ENCODE results near the gene E2F2. TPM values are rescaled to one million over a fixed set of nuclear protein-coding genes. Genes with fewer than 3 reads are reported as not detected.

E2F2 gene
- total RNA-seq, 1 experiment from 2014 or later = 43.2 TPM

DNA sequence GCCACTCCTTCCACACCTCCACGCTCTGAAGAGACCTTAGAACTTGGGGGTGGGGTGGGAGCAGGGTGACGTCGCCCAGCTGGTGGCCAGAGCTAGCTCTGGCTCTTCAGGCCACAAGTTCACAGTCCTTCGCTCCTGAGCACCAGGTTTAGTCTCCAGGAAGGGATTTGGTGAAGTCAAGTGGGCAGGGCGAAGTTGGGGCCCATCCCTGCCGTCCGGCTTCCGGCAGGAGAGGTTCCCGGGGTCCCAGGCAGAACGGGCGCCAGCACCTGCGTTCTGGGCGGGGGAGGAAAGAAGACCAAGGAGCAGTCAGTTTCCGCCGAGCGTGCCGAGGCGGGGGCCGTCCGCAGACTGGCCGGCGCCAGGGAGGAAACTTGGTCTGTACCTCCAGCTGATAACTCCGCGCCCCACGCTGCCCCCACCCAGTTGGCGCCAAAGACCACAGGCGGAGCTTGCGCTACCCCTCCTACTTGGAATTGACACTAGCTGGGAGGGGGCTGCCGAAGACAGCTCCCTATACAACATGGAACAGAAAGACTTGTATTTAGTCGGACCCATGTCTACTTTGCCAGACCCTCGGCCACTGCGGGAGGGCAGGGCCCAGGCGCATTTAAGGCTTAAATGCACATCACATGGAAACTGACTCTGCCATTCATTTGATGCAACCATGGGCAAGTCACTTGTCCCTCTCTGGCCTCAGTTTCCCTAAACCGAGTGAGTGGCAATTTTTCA, 27.3 kb upstream of the E2F2 start:
- H3K4me1 ChIP-seq = peaks cover 50% of the 10 kb centered on the region
- peak; percentile 85 to 86 for DNase-seq
- H3K4me3 ChIP-seq = peak overlapping the region; percentile 79

DNA sequence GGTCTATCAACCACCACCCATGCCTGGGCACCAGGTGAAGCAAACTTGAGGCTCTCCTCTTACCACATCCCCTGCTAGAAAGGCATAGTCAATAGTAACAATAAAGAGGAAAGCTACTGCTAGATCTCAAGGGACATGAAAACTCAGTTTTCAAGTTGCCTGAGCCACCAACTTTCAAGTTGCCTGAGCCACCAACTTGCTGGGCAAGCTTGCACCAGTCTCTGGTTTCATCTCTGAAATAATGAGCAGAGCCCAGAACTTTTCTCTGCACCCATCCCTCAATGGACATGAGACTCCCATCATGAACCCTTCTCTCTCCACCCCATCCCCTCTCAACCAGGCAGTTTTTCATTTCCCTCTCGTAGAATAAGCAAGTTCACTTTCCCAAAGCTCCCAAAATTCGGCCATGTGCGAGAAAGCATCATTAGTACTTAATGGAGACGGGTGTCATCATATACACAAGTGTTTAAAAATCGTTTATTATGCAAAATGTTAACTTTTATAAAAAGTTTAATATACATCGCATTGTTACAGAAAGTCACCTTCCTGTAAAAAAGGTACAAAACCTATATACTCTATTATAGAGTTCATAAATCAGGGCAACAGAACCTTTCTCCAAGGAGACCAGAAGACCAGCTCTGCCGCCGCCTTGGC, 26.6 kb upstream of the E2F2 start:
- Histone ChIP-seq H3K36me3 (peaks cover 21% of the 10 kb centered on the region), H3K27me3 (no peaks in the 10 kb centered on the region), H3K4me1 (peaks cover 43% of the 10 kb centered on the region), H3K4me3 (peak overlapping the region; percentile 79), H3K27ac (peak overlapping the region; percentile 99), H3K9me3 (replicated peaks) (no peaks in the 10 kb centered on the region)
- DNase-seq = peak in 1 of 2 experiments; percentile 35

More for the DNA sequence above, 27.3 kb upstream of the E2F2 start:
- Histone ChIP-seq H3K36me3 (peaks cover 21% of the 10 kb centered on the region), H3K27ac (peak overlapping the region; percentile 99), H3K27me3 (no peaks in the 10 kb centered on the region), H3K9me3 (replicated peaks) (no peaks in the 10 kb centered on the region)

DNA sequence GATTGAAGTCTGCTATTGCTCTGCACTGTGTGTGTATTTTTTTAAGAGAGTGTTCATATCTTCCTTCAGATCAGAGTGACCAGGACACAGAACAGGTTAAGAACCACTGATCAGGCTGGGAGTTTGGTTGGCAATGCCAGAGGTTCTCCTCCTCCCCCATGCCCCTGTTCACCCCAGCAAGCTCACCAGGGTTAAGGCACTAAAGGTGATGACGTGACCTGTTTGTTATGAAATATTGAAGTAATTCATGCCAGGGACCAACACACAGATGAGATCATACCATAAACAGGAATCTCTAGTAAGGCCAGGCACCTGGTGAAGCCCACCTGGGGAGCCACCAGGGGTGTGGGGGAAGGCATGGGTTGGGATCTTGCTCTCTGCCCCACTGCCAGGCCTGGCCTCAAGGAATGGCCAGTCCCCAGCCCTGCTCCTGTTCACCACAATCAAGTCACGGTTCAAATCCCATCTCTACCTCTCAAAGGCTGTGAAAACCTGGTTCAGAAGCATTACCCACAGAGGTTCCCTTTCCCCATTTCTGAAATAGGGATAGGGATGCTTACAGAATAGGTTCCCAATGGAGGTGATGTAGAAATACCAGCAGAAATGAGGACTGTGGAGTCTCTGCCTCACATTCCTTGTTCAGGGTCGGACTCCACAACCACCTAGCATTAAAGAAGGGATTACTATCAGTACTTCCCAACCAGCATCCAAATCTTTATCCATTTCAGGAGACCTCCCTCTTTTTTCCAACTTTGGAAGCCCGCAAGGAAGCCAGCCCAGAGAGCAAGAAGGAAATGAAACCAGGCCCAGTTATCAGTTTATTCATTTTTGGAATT, 25.8 kb upstream of the E2F2 start:
- peaks cover 48% of the 10 kb centered on the region for H3K4me1 ChIP-seq
- DNase-seq = peak in 1 of 2 experiments; percentile 58
- H3K4me3 ChIP-seq = peak overlapping the region; percentile 79
- H3K27me3 ChIP-seq = no peaks in the 10 kb centered on the region
- H3K27ac ChIP-seq = peak overlapping the region; percentile 99
- H3K36me3 ChIP-seq = peaks cover 21% of the 10 kb centered on the region
- H3K9me3 ChIP-seq (replicated peaks) = no peaks in the 10 kb centered on the region

DNA sequence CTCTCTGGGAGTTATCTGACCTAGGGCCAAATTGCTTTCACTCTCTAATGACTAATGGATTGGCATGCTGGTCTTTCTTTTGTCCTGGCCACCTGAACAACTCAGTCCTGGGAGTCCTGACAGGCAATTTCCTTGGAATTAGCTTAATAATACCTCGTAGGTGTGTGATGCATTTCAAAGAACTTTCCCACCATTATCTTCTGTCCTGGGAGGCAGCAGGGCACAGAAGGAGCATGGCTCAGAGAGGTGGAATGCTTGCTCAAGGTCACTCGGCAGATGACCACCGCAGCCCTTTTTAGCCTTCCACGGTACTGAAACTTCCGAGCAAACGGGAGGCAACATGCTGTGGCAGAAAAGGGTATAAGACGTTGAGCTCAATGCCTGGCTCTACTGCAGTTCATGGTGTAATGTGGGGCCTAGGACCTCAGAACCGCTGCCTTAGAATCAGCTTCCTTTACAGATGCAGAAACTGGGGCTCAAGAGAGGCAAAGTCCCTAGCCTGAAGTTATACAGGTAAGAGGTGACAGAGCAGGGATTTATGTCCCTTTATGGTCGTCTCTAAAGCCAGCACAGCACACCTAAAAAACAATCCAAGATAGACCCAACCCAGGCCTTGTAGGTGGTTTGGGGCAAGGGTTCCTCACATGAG, 25.1 kb upstream of the E2F2 start:
- Histone ChIP-seq H3K4me3 (peak overlapping the region; percentile 79), H3K4me1 (peaks cover 47% of the 10 kb centered on the region), H3K9me3 (replicated peaks) (no peaks in the 10 kb centered on the region), H3K36me3 (peaks cover 21% of the 10 kb centered on the region), H3K27ac (peak overlapping the region; percentile 99), H3K27me3 (no peaks in the 10 kb centered on the region)
- peak; percentile 68 to 73 for DNase-seq

DNA sequence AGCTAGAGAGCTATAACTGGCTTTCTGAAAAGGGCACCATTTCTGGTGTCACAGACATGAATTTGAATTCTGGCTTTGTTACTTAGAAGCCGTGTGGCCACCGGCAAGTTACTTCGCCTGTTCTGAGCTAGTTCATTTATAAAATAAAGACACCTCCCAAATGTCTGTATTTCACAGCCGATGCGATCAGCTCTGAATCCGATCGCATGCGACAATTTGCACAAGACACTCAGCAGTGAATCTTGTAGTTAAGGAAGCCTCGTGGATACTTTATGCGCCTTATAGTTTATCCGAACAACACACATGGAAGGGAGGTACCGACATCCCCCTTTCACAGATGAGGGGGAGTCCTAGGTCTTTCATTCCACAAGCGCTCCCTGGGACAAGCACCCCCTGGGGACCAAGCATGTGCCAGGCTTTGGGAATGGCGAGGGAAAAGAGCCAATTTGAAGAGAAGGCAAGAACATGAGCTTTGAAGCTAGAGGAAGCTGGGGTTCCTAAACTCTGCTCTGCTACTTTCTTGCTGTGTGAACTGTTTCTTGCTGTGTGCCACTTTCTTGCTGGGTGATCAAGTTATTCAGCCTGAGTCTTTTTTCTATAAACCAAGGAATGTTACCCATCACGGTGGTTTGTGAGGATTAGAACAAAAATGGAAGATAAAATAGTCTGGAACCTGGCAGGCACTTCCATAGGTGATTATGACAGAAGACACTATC, 24.4 kb upstream of the E2F2 start:
- Histone ChIP-seq H3K27me3 (no peaks in the 10 kb centered on the region), H3K4me3 (peak overlapping the region; percentile 79), H3K4me1 (peaks cover 40% of the 10 kb centered on the region), H3K27ac (peak overlapping the region; percentile 99), H3K9me3 (replicated peaks) (no peaks in the 10 kb centered on the region), H3K36me3 (peaks cover 21% of the 10 kb centered on the region)
- peak; percentile 84 to 86 for DNase-seq

DNA sequence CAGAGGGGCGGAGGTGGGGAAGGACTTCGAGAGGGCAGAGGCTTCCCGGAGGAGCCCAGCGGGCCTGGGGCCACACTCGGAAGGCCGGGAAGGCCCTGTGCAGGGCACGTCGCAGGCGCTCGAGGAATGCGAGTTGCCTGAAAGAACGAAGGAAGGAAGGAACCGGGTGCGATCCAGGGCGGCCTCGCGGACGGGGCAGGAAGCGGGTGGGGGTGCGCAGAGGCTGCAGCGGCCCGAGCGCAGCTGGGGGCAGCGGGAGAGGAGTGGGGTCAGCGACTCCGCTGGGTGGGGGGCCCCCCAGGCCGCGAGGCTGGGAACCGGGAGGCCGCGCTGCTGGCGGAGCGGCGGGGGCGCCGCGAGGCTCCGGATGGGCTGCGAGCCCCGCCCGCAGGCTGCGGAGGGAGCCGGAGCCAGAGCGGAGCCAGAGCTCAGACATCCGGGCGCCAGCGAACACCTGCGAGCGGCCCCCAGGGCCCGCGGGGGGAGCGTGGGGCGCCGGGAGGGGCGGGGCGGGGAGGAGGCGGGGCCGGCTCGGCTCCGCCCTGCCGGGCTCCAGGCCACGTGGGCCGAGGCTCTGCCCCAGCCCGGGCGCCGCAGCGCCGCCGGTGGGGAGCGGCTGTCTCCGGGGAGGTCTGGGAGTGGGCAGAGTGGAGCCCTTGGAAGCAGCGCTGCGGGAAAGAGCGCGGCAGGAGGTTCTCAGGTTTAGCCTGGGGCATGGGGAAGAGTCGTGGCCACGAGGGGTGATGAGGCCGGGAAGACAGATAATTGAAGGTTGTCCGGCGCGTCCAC, 23.6 kb upstream of the E2F2 start:
- Histone ChIP-seq H3K27ac (peak overlapping the region; percentile 99), H3K4me1 (peaks cover 36% of the 10 kb centered on the region), H3K9me3 (replicated peaks) (no peaks in the 10 kb centered on the region), H3K4me3 (peak overlapping the region; percentile 79), H3K36me3 (peaks cover 21% of the 10 kb centered on the region), H3K27me3 (no peaks in the 10 kb centered on the region)
- peak; percentile 98 to 99 for DNase-seq

DNA sequence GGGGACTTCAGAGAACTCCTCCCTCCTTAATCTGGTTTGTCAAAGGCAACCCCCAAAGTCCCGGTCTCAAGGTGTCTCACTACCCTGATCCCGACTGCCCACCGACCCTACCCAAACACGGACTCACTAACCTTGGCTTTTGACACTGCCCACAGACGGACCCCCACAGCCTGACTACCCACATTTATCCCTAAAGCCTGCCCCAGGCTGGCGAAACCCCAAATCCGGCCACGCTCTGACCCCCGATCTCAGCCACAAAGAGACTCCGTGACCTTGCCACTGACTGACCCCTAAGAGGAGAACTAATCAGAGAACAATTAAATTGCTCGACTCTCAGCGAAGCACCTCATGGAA, 23.1 kb upstream of the E2F2 start:
- Histone ChIP-seq H3K4me1 (peaks cover 36% of the 10 kb centered on the region), H3K9me3 (replicated peaks) (no peaks in the 10 kb centered on the region), H3K4me3 (peak overlapping the region; percentile 55), H3K27me3 (no peaks in the 10 kb centered on the region), H3K27ac (peak overlapping the region; percentile 97), H3K36me3 (peaks cover 21% of the 10 kb centered on the region)
- DNase-seq = no peak

DNA sequence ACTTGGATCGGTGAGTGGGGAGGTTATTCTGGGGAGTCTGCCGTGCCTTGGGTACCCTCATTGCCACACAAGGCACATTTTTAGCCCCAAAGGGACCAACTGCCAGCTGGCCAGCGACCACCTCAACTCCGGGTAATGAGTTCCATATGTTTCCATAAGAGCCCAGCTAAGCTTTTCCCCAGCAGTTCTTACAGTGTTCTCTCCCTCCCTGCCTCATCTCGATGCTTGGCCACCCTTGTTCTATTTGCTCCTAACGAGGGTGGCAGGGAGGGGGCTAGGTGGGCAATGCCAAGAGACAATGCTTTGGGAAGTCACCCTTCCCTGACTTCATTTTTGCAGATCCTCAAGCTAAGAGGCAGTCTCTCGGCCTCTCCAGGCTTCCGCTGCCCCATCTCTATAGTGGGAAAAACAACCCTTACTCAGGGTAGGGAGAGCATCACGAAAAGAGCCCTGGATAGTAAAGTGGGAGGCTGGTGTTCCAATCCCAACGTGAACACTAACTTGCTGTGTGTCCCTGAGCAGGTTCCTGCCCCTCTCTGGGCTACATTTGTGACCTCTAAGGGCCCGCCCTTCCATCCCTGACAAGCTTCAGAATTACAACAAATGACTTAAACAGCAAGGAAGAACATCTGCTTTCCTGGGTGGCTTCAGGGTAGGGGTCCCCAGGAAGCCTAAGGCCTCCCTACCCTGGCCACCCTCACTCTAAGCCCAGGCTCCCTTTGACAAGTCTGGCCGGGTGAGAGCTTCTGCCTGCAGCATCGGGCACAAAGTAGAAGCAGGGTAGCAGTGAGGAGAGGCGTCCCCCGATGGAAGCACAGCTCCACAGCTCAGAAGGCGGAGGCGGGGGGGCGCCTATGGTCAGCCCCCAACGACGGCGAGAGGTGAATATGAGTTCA, 22.4 kb upstream of the E2F2 start:
- Histone ChIP-seq H3K4me1 (peaks cover 38% of the 10 kb centered on the region), H3K36me3 (peaks cover 16% of the 10 kb centered on the region), H3K4me3 (peak overlapping the region; percentile 55), H3K9me3 (replicated peaks) (no peaks in the 10 kb centered on the region), H3K27me3 (no peaks in the 10 kb centered on the region), H3K27ac (peak overlapping the region; percentile 97)
- peak; percentile 73 to 75 for DNase-seq

DNA sequence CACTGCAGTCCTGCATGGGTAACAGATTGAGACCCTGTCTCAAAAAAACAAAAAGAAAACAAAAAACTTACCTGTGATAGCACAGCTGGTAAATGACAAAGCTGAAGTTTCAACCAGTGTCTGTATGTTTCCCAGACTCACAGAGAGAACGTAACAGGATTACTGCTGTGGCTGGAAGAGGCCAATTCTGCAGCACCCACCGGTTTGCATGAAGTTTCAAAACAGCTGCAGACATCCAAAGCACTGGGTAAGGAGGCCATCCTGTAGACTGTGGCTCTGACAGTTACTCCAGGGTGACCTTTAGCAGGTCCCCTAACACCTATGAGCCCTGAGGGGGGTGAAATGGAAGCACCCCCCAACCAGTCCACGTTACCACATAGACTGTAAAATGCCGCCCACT, 20.8 kb upstream of the E2F2 start:
- Histone ChIP-seq H3K27me3 (no peaks in the 10 kb centered on the region), H3K4me1 (peaks cover 37% of the 10 kb centered on the region), H3K9me3 (replicated peaks) (no peaks in the 10 kb centered on the region), H3K4me3 (no peak overlapping the region), H3K27ac (no peak overlapping the region; the same call in 1 of the 2 replicates), H3K36me3 (peaks cover under 1% of the 10 kb centered on the region; the same call in 1 of the 2 replicates)
- DNase-seq = peak; percentile 60 to 79

DNA sequence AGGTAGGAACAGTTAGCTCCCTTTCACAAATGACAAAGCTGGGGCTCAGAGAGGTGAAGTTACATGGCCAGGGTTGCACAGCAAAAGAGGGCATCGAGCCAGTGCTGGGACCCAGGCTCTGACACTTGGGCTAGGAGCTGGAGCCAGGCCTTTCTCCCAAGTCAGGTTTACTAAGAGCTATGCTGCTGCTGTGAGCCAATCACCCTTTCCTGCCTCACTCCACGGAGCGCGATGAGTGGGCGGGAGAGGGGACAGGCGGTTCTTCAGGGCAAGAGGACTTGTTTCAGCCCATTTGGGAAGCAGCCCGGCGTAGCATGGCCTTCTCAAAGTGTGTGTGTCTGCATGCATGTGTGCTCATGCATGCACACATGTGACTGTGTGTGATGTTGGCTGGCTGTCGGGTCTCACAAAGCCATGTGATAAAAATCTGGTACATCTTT, 17.7 kb upstream of the E2F2 start:
- no peaks in the 10 kb centered on the region for H3K9me3 ChIP-seq (replicated peaks)
- no peaks in the 10 kb centered on the region for H3K27me3 ChIP-seq
- H3K4me3 ChIP-seq = no peak overlapping the region
- no peak overlapping the region for H3K27ac ChIP-seq
- H3K36me3 ChIP-seq = no peaks in the 10 kb centered on the region
- H3K4me1 ChIP-seq = peaks cover 27% of the 10 kb centered on the region
- DNase-seq = no peak

DNA sequence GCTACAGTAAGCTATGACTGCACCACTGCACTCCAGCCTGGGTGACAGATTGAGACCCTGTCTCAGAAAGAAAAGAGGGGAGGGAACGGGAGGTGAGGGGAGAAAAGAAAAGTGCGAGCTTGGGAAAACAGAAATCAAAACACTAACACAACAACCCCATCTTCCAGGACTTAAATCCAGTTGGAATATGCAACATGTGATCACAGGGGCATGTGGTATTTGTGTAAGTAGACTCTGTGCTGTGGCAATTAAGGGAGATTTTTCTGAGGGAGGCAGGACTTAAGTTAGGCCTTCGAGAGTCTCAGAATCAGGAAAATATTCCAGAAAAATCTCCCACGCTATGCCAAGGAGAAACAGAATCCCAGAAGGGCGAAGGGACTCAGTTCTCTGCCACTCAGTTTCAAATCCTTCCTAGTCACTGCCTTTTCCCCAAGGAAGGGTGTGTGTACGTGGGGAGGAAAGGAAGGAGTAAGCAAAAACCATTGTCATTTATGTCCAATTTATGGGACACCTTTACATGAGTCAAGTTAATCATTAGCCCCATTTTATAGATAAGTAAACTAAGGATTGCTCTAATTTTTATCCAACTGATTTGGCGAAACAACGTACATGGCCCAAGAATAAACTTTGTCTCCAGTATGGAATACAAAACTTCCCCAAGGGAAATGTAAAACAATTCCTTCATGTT, 16.0 kb upstream of the E2F2 start:
- peaks cover 19% of the 10 kb centered on the region for H3K4me1 ChIP-seq
- H3K27ac ChIP-seq = no peak overlapping the region
- no peaks in the 10 kb centered on the region for H3K9me3 ChIP-seq (replicated peaks)
- no peaks in the 10 kb centered on the region for H3K36me3 ChIP-seq
- H3K27me3 ChIP-seq = no peaks in the 10 kb centered on the region
- no peak for DNase-seq
- no peak overlapping the region for H3K4me3 ChIP-seq

DNA sequence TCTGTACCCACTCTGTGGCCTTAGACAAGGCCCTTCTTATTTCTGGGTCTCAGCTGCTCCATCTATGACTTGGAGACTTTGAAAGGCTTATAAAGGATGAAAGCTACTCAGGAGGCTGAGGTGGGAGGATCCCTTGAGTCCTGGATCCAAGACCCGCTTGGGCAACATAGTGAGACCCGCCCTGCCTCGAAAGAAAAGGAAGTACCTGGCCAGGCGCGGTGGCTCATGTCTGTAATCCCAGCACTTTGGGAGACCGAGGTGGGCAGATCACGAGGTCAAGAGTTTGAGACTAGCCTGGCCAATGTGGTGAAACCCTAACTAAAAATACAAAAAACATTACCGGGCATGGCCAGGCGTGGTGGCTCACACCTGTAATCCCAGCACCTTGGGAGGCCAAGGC, 14.8 kb upstream of the E2F2 start:
- no peak for DNase-seq
- Histone ChIP-seq H3K9me3 (replicated peaks) (no peaks in the 10 kb centered on the region), H3K4me3 (no peak overlapping the region), H3K36me3 (no peaks in the 10 kb centered on the region), H3K4me1 (peaks cover 13% of the 10 kb centered on the region; the same call in 1 of the 2 replicates), H3K27ac (no peak overlapping the region), H3K27me3 (no peaks in the 10 kb centered on the region)
